ENCODE data around the gene CXCR2. TPM values are rescaled to one million over a fixed set of nuclear protein-coding genes. Genes with fewer than 3 reads are reported as not detected.

CXCR2 gene
- 10 to 100 TPM in 3 of 4 donors, 1 to 10 TPM in 1; 5.7 to 32.2 (median 19.1) TPM for total RNA-seq

DNA sequence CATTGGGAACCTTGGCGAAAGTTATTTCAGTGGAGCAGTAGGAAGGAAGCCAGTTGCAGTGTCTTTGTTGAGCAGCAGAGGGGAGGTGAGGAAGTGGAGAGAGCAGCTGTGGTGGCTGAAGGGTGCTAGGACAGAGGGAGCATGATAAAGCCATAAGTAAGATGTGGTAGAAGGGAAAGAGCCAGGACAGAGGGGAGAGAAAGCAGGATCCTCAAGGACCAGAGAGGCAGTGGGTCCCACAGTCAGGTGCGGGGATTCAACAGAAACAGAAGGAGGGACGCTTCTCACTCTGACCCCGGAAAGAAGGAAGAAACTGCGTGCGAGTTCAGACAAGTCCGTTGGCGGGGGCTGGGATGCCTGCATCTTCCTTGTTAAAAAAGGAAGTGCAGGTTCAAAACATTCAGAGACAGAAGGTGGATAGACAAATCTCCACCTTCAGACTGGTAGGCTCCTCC, at the start of gene CXCR2:
TSS of gene CXCR2 (plus strand) at position 403 of the 455 bp plus-strand sequence. CDS start 8,774 bp downstream, outside the sequence.
- Histone ChIP-seq H3K9me3 (peaks cover 0 to 16% (median 0%) of the 10 kb centered on the region in 3 donors), H3K36me3 (no peaks in the 10 kb centered on the region), H3K27me3 (peaks cover 0 to 6% (median 0%) of the 10 kb centered on the region in 4 donors), H3K4me3 (no peak within 1 kb of the TSS), H3K4me1 (peaks cover 7 to 60% (median 29%) of the 10 kb centered on the region in 3 donors), H3K27ac (peak within 1 kb of the TSS in 3 of 4 donors; percentile 81 to 89 (median 88))
- no peak for DNase-seq
- intact Hi-C loops (cut with DNase I), result no loop called here
- WGBS, 2 donors, result 7 to 43% methylated on average over 8 of the region's 8 CpGs
- TF ChIP-seq, protein P1, sequence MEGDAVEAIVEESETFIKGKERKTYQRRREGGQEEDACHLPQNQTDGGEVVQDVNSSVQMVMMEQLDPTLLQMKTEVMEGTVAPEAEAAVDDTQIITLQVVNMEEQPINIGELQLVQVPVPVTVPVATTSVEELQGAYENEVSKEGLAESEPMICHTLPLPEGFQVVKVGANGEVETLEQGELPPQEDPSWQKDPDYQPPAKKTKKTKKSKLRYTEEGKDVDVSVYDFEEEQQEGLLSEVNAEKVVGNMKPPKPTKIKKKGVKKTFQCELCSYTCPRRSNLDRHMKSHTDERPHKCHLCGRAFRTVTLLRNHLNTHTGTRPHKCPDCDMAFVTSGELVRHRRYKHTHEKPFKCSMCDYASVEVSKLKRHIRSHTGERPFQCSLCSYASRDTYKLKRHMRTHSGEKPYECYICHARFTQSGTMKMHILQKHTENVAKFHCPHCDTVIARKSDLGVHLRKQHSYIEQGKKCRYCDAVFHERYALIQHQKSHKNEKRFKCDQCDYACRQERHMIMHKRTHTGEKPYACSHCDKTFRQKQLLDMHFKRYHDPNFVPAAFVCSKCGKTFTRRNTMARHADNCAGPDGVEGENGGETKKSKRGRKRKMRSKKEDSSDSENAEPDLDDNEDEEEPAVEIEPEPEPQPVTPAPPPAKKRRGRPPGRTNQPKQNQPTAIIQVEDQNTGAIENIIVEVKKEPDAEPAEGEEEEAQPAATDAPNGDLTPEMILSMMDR (IDR thresholded peaks at IDR 0.05), result no peak
- no peak for TF ChIP-seq POLR2A (IDR thresholded peaks at IDR 0.05)

DNA sequence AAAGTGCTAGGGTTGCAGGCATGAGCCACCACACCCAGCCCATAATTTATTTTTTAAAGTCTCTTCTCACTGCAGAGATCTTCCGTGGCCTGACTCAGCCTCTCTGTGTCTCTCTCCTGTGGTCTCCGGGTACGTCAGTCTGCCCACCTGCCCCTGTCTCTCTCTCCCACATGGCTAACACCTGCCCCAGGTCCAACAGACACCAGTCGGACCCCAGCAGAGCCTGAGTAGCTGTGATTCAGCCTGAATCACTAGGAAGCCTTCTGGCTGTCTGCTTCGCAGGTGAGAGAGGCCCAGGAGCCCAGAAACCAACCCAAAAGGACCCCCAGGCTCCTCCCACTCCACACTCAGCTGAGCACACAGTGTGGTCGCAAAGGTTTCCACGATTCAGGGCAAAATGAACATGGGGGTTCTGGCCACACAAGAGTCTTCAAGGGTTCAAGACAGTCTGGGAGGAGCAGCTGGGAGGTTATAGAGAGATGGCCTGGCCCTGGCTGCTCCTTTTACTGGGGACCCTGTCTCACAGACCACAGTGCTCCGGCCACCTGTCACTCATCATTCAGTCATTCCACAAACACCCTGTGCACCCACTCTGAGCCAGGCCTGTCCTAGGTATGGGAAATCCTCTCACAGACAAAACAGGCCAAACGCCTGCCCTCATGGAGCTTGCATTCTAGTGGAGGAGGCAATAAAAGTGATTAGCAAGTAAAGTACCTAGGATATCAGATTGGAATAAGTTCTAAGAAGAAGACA, 48.2 kb upstream of the CXCR2 start:
- 83 to 86% methylated on average over 4 to 8 of the region's 9 CpGs for WGBS, 2 donors
- no peak for DNase-seq
- no peaks in the 10 kb centered on the region for H3K27me3 ChIP-seq
- H3K4me1 ChIP-seq, result no peaks in the 10 kb centered on the region
- no peaks in the 10 kb centered on the region for H3K36me3 ChIP-seq
- no peak overlapping the region for H3K27ac ChIP-seq
- H3K9me3 ChIP-seq, result no peaks in the 10 kb centered on the region
- TF ChIP-seq POLR2A (IDR thresholded peaks at IDR 0.05), result no peak
- TF ChIP-seq, protein P1 (IDR thresholded peaks at IDR 0.05), result no peak
- no peak overlapping the region for H3K4me3 ChIP-seq
- intact Hi-C loops (cut with DNase I), result no loop called here

DNA sequence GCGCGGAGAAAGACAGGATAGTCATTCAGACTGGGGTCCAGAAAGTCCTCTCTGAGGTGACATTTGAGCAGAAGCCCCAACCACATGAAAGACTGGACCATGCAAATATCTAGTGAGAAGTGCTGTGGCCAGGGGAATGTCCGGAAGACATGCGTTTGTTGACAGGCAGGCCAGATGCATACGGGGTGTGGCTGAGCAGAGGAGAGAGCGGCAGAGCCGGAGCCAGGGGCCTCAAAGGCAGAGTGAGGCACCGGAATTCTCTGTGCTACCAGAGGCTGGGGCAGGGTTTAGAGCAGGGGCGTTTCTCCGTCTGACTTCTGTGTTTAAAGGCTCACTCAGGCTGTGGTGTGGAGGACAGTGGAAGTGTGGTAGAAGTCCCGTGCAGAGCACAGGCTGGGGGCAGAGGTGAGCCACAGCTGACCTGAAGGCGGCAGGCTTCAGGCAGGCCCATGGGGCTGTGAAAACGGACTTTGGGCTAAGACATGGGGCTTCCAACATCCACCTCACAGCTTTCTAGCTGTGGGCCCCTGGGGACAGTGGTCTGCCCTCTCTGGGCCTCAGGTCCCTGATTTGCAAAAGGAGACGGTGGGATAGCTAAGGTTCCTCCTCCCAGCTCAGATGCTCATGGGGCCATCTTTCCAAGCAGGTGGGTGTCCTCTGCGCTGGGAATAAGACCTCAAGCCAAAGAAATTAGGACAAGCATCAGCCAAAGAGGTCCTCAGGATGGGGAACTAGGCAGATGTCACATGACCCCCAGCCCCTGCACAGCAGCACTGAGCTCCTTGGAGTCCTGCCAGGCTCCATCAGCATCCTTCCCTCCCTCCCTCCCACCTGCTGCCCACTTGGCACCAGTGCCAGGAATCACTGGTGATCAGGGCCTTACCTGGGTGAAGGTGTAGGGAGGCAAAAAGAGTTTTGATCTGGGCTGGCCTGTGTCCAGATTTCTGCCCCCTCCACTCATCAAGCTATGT, 45.6 kb upstream of the CXCR2 start:
- H3K36me3 ChIP-seq, result no peaks in the 10 kb centered on the region
- intact Hi-C loops (cut with DNase I), result no loop called here
- no peaks in the 10 kb centered on the region for H3K9me3 ChIP-seq
- H3K4me1 ChIP-seq, result no peaks in the 10 kb centered on the region
- 76 to 78% methylated on average over 12 to 13 of the region's 15 CpGs for WGBS, 2 donors
- no peak overlapping the region for H3K27ac ChIP-seq
- no peak for DNase-seq
- TF ChIP-seq, protein P1 (IDR thresholded peaks at IDR 0.05), result no peak
- TF ChIP-seq POLR2A (IDR thresholded peaks at IDR 0.05), result no peak
- no peaks in the 10 kb centered on the region for H3K27me3 ChIP-seq
- H3K4me3 ChIP-seq, result no peak overlapping the region

DNA sequence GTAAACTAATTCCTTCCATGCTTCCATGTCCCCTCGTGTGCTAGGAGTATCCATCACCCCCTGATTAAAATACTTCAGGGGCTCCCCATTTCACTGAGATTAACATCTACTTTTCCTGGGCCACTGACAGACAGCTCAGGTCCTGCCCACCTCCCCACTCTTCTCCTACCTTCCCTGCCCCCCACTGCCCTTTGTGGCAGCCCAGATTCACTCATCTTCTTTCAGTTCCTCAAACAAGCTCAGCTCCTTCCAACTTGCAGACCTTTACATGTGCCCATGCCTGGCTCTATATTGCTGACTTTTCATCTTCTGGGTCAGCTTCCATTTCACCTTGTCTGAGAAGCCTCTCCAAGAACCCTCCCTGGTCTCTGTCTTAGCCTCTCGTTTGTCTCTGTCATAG, 44.8 kb upstream of the CXCR2 start:
- Histone ChIP-seq H3K4me3 (no peak overlapping the region), H3K9me3 (no peaks in the 10 kb centered on the region), H3K4me1 (no peaks in the 10 kb centered on the region), H3K36me3 (no peaks in the 10 kb centered on the region), H3K27ac (no peak overlapping the region), H3K27me3 (no peaks in the 10 kb centered on the region)
- intact Hi-C loops (cut with DNase I), result no loop called here
- TF ChIP-seq POLR2A (IDR thresholded peaks at IDR 0.05), result no peak
- TF ChIP-seq, protein P1 (IDR thresholded peaks at IDR 0.05), result no peak
- 72 to 89% methylated on average over 2 of the region's 2 CpGs for WGBS, 2 donors
- no peak for DNase-seq
